Endothelial cell of umbilical vein (primary cell): ENCODE results near the gene CCS.

ENCODE experiments used
- CTCF ChIP-seq, 2 donors: IDR thresholded peaks; 1 replicate in 1 of 2; 2 replicates in 1 of 2; pipeline ENCODE4 v1.5.1; 2011; ENCODE audit warnings: low read length in 2 of 2, mild to moderate bottlenecking in 2 of 2, moderate library complexity in 2 of 2, control low read depth in 1 of 2, inconsistent platforms in 1 of 2, low read depth in 1 of 2; ENCODE audit not compliant: insufficient read depth in 1 of 2; ENCODE audit errors: extremely low read depth in 1 of 2
- GATA2 ChIP-seq: IDR thresholded peaks from 2 replicates; pipeline ENCODE4 v1.7.0; 2011; ENCODE audit warnings: low read depth, mild to moderate bottlenecking, moderate library complexity, mixed read lengths, low read length; ENCODE audit not compliant: insufficient read length, insufficient read depth
- JUN ChIP-seq: IDR thresholded peaks from 2 replicates; pipeline ENCODE4 v1.6.1; 2011; ENCODE audit warnings: borderline replicate concordance, low read depth; ENCODE audit not compliant: insufficient read length, insufficient read depth
- MYC ChIP-seq: IDR thresholded peaks from one replicate; pipeline ENCODE4 v1.6.1; 2011; ENCODE audit warnings: mild to moderate bottlenecking, low read depth, low read length
- POLR2A ChIP-seq: IDR thresholded peaks from 2 replicates; pipeline ENCODE4 v1.6.1; 2012; ENCODE audit warnings: low read depth, mild to moderate bottlenecking, control low read depth, low read length
- POLR2AphosphoS5 ChIP-seq: IDR thresholded peaks from 2 replicates; pipeline ENCODE4 v1.6.1; 2012; ENCODE audit warnings: low read depth, mild to moderate bottlenecking, control low read depth, low read length, moderate library complexity; ENCODE audit not compliant: insufficient read depth

GRCh38 chr11:66628061-66628603, 35.1 kb downstream of the CCS start:
- TF ChIP-seq CTCF (IDR thresholded peaks at IDR 0.05; ENCODE audit: extremely low read depth in 1 of 2, insufficient read depth in 1 of 2, low read depth in 1 of 2, low read length in 2 of 2) (no peak), POLR2AphosphoS5 (no peak), POLR2A (no peak), GATA2 (no peak), MYC (no peak), JUN (no peak)
